ENCODE measurements around the gene TIE1. TPM values are rescaled to one million over a fixed set of nuclear protein-coding genes. Genes with fewer than 3 reads are reported as not detected.

The TIE1 gene
- total RNA-seq, 1 experiment from 2014 or later: 1.2 TPM

- Histone ChIP-seq H4K91ac (ENCODE audit: insufficient read length, low read depth, low read length) (no peak overlapping the region), H4K5ac (ENCODE audit: insufficient read length, low read depth, low read length) (no peak overlapping the region), H3K14ac (ENCODE audit: insufficient read depth, low read length) (no peak overlapping the region), H2BK120ac (ENCODE audit: low read depth, low read length, poor library complexity, severe bottlenecking) (no peak overlapping the region), H3K9ac (ENCODE audit: extremely low read depth, insufficient read length, low read length) (no peak overlapping the region), H3K79me2 (ENCODE audit: insufficient read depth, low read length) (no peaks in the 10 kb centered on the region), H2BK5ac (ENCODE audit: insufficient read length, low read length) (no peak overlapping the region), H2BK20ac (ENCODE audit: low read depth, low read length, poor library complexity, severe bottlenecking) (no peak overlapping the region), H3K4me1 (ENCODE audit: insufficient read depth, low read length) (peaks cover 9% of the 10 kb centered on the region), H2BK15ac (ENCODE audit: low read depth, low read length) (no peak overlapping the region), H3K23me2 (ENCODE audit: insufficient read length, low read depth, low read length, poor library complexity, severe bottlenecking) (no peaks in the 10 kb centered on the region), H4K20me1 (ENCODE audit: control insufficient read depth, insufficient read depth, insufficient read length) (no peaks in the 10 kb centered on the region), H3K79me1 (ENCODE audit: insufficient read depth, low read depth, low read length, poor library complexity, severe bottlenecking) (no peaks in the 10 kb centered on the region), H3K56ac (ENCODE audit: insufficient read length, low read depth, low read length) (no peak overlapping the region), H3K18ac (ENCODE audit: insufficient read length, low read depth, low read length) (no peak overlapping the region), H3K9me3 (ENCODE audit: control insufficient read depth, low read depth, low read length) (no peaks in the 10 kb centered on the region), H3K4ac (ENCODE audit: low read depth, low read length) (no peak overlapping the region), H3K27ac (ENCODE audit: insufficient read length, low read depth, low read length) (no peak overlapping the region), H3K4me2 (ENCODE audit: insufficient read depth, insufficient read length, low read length) (no peak overlapping the region), H3T11ph (ENCODE audit: low read length) (no peak overlapping the region), H3K27me3 (ENCODE audit: insufficient read depth, low read length) (no peaks in the 10 kb centered on the region), H4K8ac (replicated peaks; ENCODE audit: insufficient read length, low read depth, low read length) (no peak overlapping the region), H2BK12ac (ENCODE audit: insufficient read length, low read depth, low read length) (no peak overlapping the region), H3K23ac (ENCODE audit: insufficient read length, low read depth, low read length) (no peak overlapping the region), H2AFZ (ENCODE audit: low read length) (no peak overlapping the region), H2AK5ac (ENCODE audit: insufficient read length, low read length) (no peak overlapping the region)
- Mint-ChIP-seq H3K36me3 (ENCODE audit: insufficient read depth in 1 of 3, low read depth in 3 of 3) (no peaks in the 10 kb centered on the region), H3K4me1 (peaks cover 39 to 53% of the 10 kb centered on the region in 2 experiments), H3K9me3 (no peaks in the 10 kb centered on the region), H3K27ac (0 out of 7 replicates have a peak overlapping the region, but pooled peaks of 2 of the 3 experiments have one; percentile 14 to 91), H3K4me3 (no peak overlapping the region), H3K27me3 (ENCODE audit: low read depth) (no peaks in the 10 kb centered on the region; the same call in 1 of the 2 replicates)
- no CpG with 5 or more reads among the region's 1 CpG for WGBS (ENCODE audit: extremely low coverage, insufficient read length, low lambda C conversion rate)
- DNase-seq: no peak
- TF ChIP-seq CTCF (conservative IDR thresholded peaks at IDR 0.05): no peak
These were observed 4.6 kb upstream of the TIE1 start for GRCh38 chr1:43296207-43296606.
